GM19035 (cell line): ENCODE results near the gene NXN.
"Not testable (repeated sequence)": the region's sequence is repeated elsewhere in the genome, so short reads cannot be mapped to it uniquely, and the experiment has no call there.

Experiments
- ATAC-seq: cut with Tn5 transposase; IDR thresholded peaks from one replicate; pipeline ENCODE4 v1.9.1; 2021; ENCODE audit not compliant: unreplicated experiment

NXN gene

DNA sequence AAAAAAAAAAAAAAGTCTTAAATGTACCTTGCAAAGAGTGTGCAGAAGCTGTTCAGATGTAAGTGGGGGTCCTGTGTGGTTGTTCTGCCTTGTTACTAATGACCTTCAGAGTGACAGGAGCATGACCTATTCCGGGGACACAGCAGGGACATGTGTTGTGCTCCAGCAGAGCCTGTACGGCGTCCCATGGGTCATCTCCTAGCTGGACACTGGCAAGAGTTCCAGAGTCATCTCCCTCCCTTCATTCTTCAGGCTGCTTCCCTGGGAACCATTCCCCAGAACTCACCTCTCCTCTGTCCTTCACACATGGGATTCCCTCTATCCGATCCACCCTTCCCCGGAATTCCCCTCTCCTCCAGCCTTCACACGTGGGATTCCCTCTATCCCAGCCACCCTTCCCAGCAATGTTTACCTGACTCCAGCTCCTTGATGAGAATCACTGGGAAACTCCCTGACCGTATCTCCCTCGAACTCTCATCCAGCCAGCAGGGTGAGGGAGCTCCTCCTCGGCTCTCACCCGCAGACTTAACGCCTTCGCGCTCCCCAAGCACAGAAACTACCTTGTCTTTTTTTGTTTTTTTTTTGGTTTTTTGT, 111.6 kb downstream of the NXN start:
- ATAC-seq: no peak

DNA sequence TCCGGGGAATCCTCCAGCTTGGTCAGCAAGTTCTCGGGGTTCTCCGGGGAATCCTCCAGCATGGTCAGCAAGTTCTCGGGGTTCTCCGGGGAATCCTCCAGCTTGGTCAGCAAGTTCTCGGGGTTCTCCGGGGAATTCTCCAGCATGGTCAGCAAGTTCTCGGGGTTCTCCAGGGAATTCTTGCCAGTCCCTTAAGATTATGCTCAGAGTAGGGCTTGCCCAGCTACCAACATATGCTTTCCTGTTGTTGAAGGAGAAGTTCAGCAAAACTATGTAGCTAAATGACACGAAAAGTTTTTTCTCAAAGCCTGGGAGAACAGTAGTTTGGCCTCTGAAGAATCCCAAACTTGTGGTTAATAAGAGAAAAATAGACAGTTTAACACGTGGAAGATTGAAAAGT, 112.3 kb downstream of the NXN start:
- ATAC-seq: not testable (repeated sequence)

DNA sequence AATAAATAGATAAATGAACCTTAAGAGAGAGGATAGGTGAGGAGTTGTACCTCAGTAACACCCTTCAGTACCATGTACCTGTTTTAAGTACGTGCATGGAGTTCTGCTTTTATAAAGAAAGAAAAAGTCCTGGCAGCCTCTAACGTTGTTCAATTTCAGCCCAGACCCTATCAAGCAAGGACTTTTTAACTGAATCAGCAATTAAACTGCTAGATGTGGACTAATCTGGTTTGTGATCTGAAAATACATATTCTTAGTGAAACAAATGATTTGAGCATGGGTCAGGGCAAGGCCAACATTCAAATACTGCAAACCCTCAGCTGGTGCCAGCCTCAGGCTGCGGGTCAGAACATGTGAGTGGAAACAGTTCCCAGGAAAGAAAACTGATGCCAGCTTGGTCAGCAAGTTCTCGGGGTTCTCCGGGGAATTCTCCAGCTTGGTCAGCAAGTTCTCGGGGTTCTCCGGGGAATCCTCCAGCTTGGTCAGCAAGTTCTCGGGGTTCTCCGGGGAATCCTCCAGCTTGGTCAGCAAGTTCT, 112.9 kb downstream of the NXN start:
- ATAC-seq: no peak

DNA sequence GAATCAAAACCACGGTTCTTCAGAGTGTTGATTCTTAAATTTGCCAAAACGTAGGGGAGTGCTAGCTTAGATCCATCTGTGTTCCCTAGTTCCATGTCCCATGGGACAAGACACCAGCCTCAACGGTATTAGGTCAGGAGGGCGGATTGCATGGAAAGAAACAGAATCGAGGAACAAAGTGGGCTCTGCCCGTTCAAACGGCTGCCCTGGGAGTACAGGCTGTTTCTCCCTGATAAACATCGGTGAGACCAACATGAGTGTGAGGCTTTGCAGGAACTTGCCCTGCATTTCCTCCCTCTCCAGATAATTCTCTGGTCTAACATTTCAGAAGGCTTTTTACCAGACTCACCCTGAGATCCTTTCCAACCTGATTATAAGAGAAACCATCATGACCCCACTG, 115.3 kb downstream of the NXN start:
- no peak for ATAC-seq

DNA sequence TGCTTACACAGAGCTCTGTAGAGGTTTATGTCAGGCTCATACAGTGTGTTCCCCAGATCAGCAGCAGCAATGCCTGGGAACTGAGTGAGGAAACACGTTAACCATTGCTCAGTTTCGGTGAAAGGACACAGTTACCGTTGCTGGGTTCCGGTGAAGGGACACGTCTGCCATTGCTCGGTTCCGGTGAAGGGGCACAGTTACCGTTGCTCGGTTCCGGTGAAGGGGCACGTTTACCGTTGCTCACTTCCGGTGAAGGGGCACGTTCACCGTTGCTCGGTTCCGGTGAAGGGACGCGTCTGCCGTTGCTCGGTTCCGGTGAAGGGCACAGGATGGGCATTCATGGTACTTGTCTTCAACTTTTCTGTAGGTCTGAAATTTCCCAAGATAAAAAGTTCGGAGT, 115.7 kb downstream of the NXN start:
- no peak for ATAC-seq

DNA sequence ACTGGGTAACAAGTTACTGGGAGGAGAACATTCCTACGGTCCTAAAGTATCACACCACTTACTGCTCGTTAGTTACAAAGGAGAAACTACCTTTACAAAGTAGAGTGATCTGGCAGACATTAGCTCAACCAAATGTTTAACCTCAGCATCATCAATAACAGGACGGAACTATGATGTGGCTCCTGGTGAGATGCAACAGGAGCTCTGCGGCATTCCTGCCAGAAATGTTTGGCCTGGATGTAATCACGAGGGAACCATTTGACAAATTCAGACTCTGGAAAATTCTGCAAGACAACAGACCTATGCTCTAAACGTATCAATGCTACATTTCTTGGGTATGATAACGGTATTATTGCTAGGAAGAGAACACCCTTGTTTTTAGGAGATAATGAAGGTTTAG, 117.0 kb downstream of the NXN start:
- ATAC-seq: no peak

DNA sequence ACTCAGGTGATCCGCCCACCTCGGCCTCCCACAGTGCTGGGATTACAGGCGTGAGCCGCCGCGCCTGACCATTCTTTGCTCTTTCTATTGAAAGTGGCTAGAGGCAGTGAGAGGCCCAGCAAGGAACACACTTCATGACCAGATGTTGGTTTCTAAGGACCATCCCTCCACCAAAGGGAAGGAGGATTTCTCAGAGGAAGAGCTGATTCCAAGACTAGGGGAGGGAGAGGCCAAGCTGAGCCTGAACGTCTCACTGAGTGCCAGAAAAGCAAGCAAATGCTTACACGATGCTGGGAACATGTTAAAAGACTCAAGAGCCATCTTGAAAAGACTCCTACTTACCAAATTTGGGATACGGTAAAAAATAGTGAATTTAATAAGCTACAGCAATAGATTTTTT, 118.2 kb downstream of the NXN start:
- ATAC-seq: no peak

DNA sequence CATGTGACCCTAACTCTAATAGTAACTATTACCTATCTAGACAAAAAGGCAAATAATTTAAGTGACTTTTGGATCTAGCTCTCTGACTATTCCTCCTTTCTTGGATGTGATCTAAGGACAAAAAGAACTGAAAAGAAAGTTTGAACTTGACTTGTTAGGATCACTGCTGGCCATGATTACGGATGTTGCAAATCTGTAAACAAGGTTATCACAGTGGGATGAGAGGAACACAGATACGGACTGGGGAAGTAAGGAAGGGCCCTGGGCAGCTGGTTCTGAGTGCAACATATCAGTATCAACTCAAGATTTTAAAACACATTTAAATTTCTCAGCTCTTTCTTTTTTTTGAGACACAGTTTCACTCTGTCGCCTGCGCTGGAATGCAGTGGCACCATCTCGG, 118.8 kb downstream of the NXN start:
- ATAC-seq: no peak

DNA sequence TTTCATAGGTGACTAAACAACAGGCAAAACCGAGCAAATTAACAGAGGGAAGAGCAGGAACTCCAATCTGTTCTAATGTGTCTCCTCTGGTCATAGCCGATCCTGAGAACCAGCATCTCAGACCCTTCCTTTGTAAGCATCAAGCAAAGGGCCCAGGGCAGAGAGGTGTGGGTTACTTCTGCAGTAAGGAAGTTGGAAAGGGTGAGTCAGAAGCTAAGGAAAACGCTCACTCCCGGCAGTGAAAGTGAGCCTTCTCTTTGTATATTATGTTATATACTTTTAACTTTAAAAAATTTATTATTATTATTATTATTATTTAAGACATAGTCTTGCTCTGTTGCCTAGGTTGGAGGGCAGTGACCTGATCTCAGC, 119.8 kb downstream of the NXN start:
- ATAC-seq: no peak

DNA sequence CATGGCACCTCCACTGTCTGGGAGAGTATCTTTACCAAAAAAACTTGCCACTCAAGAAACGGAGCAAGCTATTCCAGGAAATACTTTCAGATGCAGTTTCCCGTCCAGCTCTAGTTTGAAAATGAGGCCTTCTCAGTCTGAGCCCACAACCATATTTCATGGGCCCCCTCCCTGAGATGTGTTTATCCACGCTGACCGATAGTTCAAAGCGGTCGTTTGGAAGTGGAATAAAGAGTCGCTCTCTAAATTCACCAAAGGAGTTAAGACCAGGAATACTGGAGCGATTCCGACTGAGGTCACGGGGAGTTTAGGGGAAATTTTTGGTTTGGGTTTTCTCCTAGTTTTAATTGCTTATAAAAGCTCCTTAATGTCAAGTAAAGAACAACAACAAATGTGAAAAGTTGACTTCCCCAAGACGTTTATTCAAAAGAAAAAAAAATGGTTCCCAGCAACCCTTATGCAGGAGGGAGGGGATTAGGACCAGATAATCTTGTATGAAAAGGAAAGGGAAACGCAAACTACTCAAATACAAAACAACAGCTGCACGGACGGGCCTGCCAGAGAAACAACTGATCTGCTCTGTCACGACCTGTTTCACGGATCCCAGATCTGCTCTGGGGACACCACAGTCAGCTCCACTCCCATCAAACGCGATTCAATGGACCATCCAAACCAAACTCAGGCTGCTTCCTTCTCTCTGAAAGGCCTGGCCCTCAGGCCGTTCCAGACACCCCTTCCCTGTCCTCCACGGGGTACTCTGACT, 120.3 kb downstream of the NXN start:
- no peak for ATAC-seq

DNA sequence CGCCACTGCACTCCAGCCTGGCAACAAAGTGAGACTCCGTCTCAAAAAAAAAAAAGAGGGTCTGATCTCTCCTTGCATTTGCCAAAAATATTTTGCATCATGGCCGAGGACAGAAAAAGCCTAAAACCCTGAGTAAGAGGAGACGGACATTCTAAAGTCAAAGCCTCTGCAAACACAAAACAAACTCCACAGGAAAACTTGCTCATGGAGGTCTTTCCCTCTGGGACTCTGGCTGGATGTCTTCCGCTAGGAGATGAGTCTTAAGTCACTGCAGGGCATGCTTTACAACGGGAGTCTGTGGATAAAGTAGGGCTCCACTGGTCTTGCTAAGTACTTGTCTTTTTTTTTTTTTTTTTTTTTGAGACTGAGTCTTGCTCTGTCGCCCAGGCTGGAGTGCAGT, 123.4 kb downstream of the NXN start:
- ATAC-seq: no peak

DNA sequence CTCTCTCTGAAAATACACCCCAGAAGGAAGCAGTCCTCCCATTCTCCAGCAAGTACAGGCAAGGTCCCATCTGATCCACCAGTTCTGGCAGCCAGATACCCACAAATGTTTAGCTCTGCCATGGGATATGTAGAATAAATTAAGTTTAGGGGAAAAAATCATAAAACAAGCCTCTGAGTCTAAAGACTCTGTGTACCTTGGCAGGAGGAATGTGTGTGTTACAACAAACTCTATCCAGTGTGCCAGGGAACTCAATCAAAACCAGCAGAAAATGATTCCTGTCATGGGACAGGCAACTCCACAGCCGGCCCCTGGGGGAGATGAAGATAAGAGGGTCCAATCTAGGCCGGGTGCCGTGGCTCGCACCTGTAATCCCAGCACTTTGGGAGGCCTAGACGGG, 124.0 kb downstream of the NXN start:
- no peak for ATAC-seq

DNA sequence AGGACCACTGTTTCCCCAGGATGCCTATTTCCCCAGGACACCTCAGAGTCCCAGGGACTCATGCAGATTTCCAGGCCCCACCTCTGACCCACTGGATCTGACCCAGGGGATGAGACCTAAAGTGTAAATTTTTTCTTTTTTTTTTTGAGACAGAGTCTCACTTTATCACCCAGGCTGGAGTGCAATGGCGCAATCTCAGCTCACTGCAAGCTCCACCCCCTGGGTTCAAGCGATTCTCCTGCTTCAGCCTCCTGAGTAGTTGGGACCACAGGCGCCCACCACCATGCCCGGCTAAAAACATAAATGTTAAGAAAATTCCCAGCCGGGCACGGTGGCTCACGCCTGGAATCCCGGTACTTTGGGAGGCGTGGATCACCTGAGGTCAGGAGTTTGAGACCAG, 126.7 kb downstream of the NXN start:
- ATAC-seq: not testable (repeated sequence)

DNA sequence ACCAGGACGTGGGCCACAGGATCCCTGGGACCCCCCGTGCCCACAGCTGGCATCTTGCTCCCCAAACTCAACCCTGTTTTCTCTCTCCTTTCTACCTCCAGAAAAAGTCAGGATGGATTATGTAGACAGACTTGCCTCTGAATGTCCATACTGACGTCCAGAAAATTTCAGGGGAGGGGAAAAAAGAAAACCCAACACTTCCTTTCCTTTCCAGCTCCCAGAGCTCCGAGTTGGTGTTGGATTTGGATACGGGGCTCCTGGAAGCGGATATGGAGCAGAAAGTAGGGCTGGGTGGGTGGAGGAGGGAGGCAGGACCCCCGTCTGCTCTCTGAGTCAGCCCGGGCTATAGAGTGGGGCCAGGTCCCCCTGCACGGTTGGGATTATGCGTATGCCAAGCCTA, 127.2 kb downstream of the NXN start:
- ATAC-seq: no peak

DNA sequence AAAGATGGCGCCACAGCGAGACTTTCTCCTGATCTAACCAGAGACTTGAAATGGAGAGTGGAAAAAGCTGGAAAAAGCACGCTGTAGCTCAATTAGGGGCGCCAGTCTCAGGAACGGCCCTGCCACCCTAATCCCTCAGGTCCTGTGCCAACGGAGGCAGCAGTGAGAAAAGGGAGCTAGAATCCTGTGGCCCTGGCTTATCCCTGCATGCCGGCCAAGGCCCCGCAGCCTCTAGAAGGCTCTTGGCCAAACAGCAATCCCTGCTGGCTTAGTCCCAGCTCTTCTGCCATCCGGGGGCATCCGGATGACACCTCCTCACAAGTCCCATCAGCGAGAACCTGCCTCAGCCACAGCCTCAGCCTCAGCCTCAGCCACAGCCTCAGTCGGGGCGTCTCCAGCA, 127.7 kb downstream of the NXN start:
- ATAC-seq: no peak

DNA sequence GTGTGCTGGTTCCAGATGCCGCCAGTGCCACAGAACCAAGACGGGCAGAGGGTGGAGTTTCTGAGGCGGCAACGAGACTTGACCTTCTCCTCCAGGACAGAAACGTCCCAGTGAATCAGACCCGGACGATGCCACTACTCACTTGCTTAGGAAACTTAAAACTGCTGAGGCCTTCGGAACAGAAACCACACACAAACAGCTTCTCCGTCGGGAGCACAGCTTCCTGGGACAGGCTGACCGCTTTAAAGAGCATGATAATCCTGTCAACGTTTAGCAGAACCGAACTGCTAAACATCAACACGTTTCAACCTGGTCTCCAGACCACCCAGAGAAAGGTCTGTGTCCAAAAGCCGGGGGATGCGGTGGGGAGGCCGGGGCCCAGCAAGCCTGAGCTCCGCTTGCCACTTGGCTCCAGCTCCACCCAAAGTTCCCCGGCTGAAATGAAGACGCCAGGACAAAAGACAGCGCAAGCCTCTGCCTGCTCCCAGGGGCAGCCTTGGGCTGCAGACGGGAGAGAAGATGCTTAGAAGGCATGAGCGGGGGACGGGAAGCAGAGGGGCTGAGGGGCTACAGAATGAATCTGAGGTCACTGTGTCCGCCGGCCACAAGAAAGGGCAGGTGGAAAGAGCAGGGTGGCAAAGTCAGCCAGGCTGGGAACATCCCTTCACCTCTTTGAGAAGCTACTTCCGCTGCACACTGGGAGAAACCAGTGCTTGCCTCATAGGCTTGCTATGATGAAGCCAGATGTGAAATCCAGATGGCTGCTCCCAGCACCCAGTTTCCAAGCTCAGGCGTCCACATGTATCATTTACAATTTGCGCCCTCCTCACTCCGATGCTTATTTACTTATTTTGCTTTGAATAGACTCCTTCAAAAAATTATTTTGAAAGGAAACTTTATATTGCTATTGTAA, 128.5 kb downstream of the NXN start:
- no peak for ATAC-seq

DNA sequence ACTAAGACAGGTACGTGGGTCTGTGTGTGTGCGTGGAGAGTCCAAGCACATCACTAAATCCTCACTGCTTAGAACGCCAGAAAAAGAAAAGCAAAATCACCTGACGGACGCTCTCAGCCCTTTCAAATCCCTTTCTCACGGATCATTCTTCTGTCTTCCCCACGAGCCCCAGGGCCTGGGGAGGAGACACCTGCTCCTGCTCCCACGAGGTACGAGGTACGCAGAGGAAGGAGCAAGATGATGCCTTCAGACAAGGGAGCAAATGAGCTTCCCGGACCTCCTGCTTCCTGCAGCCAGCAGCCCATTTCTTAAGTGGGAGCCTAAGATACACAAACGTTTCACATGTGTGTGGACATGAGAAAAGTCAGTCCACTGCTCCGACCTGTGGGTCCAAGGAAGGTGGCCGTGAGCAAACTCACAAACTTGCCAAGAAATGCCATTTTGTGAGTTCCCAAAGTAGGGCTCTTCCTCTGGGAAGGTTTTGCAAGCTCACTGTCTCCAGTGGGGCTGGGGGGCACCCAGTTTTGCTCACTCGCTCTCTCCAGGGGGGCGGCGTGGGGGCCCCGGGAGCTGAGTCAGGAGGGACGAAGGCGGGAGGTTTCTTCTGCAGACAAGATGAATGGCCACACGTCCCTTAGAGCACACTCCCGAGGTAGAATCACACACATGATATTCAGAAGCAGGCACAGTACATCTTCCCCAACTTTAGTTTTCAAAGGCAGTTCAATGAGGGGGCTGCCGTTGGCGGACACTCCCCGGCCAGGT, 129.3 kb downstream of the NXN start:
- ATAC-seq: no peak

DNA sequence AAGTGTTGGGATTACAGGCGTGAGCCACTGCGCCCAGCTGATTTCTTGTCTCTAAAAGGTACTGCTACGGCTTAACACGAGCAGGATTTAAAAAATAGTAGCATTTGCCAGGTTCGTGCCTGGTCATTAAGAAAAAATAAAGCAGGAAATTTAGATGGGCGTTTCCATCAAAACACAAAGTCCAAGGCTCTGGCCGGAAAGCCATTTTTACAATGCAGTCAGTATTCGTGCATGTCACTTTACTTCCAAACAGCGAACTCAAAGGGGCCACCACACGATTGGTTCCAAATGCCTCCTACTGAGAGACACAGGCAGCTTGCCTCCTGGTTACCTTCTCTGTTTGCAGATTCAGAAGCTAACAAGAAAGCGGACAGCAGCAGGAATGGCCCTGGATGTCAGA, 131.2 kb downstream of the NXN start:
- ATAC-seq: no peak

DNA sequence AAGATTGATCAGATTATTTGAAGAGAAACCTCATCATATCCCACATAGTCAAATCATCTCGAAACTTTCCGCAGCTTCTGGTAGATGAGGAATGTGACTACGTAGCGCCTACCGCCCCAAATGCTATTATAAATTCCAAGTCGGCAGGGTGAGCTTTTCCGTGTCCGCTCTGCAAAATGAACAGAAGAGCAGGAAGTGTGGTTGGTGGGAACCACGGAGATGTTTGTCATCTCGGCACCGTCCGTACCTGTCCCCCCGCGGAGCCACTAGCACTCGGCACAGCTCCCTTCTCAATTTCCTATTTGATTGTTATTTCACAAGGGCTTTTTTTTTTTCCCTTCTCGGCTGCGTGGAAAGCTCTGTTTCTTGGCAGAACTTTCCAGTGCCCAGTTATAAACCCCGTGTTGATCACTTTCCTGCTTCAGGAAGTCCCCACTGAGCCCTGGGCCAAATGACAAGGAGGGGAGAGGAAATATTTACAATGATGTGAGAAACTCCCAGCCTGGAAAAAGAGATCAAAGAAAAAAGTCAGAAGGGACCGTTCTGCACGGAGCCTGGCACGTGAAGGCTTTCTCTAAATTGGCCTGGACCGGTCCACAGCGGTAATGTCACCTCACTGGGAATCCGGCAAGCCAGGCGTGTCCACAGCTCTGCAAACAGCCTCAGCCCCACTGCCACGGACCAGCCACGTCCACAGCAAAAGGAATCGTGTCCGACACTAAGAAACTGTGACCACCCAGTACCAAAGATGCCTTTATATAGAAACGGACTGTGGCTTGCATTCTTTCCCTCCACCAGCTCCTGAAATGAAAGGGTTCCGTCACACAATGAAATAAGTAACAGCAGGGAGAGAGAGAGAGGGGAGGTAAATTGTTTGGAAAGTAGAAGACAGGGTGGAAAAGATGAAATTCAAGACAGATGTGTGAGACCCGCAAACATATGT, 132.4 kb downstream of the NXN start:
- ATAC-seq: no peak

DNA sequence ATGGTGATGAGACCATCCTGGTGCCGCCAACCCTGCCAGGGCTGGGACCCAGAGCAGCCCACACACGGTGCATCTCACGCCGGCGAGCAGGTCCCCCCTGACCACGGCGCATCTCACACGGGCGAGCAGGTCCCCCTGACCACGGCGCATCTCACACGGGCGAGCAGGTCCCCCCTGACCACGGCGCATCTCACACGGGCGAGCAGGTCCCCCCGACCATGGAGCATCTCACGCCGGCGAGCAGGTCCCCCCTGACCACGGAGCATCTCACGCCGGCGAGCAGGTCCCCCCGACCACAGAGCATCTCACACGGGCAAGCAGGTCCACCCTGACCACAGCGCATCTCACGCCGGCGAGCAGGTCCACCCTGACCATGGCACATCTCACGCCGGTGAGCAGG, 138.3 kb downstream of the NXN start:
- ATAC-seq: no peak
